Measurements from ENCODE around the gene TTC9B. TPM values are rescaled to one million over a fixed set of nuclear protein-coding genes. Genes with fewer than 3 reads are reported as not detected.

TTC9B gene
- total RNA-seq, 2 donors from 2014 or later: not detected

DNA sequence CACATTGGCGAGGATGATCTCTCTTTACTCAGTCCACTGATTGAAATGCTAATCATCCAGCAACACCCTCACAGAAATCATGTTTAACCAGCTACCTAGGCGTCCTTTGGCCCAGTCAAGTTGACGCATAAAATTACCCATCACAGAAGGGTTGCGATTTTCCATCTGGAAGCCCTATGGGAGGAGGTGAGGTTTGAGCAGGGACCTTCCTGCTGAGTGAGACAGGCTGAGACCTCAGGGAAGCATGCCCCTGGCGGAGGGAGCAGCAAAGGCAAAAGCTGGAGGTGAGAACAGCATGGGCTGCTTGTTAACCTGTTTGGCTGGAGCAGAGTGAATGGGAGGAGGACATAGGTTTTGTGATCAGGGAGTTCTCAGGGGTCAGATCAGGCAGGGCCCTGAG lies 7.3 kb downstream of the TTC9B start:
- no peak for DNase-seq (ENCODE audit: low spot score in 2 of 2)
- Mint-ChIP-seq H3K27ac (no peak overlapping the region), H3K36me3 (no peaks in the 10 kb centered on the region), H3K9me3 (no peaks in the 10 kb centered on the region)
- ATAC-seq: no peak

DNA sequence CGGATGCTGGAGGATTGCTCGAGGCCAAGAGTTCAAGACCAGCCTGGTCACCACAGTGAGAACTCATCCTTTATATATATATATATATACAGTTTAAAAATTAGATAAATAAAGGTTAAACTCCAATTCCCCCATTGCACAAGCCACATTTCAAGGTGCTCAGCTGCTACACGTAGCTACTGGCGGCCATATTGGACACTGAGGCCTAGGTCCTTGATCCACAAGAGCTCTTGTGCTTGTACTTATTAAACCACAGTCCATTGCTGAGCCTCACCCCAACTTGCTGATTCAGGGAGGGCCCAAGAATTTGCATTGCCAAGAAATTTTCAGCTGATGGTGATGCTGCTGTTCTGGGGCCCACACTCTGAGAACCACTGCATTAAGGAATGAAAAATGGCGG lies 9.6 kb downstream of the TTC9B start:
- H3K36me3 Mint-ChIP-seq: no peaks in the 10 kb centered on the region
- no peaks in the 10 kb centered on the region for H3K9me3 Mint-ChIP-seq
- ATAC-seq: no peak
- DNase-seq (ENCODE audit: low spot score in 2 of 2): no peak
- no peak overlapping the region for H3K27ac Mint-ChIP-seq

GRCh38 chr19:40205760-40206159 lies 12.4 kb downstream of the TTC9B start:
- DNase-seq (ENCODE audit: low spot score in 2 of 2) (no peak), ATAC-seq (no peak)
- no peaks in the 10 kb centered on the region for H3K9me3 Mint-ChIP-seq
- H3K36me3 Mint-ChIP-seq: no peaks in the 10 kb centered on the region
- no peak overlapping the region for H3K27ac Mint-ChIP-seq

DNA sequence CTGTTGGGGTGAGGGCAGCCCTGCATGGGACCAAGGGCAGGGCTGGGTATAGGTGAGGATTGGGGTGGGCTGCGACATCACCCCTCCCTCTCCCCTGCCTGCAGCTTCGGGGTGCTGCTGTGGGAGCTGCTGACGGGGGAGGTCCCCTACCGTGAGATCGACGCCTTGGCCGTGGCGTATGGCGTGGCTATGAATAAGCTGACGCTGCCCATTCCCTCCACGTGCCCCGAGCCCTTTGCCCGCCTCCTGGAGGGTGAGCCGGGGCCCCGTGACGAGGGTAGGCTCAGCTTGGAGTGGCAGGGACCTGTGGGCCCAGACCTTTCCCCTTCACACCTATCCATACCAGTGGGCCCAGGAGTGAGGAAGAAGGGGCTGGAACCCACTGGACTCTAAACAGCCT lies 13.8 kb downstream of the TTC9B start:
- Mint-ChIP-seq H3K9me3 (no peaks in the 10 kb centered on the region), H3K27ac (no peak overlapping the region), H3K36me3 (no peaks in the 10 kb centered on the region)
- DNase-seq (ENCODE audit: low spot score in 2 of 2) (no peak), ATAC-seq (no peak)

DNA sequence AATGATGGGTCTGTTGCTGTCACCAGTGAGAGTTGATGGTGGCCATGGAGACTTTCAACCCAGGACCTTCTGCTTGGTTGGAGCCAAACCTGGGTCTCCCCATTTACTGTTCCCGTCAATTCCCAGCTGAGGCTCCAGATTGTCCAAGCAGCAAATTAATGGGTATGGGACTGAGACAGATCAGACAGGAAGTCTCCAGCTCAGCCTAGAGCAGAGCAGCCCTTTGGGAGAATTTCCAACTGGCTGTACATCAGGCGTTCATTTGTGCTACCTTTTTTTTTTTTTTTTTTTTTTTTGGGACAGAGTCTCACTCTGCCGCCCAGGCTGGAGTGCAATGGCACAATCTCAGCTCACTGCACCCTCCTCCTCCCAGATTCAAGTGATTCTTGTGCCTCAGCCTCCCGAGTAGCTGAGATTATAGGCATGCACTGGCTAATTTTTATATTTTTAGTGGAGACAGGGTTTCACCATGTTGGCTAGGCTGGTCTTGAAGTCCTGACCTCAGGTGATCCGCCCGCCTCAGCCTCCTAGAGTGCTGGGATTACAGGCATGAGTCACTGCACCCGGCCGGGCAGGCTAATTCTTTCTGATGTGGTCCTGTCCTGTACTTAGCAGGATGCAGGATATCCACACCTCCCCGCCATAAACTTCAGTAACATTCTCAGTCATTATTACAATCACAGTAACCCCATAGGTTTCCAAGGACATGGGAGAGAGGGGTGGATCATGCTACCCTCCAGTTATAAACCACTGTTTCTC lies 17.7 kb downstream of the TTC9B start:
- Mint-ChIP-seq H3K27ac (no peak overlapping the region), H3K9me3 (no peaks in the 10 kb centered on the region), H3K36me3 (no peaks in the 10 kb centered on the region)
- ATAC-seq (no peak), DNase-seq (ENCODE audit: low spot score in 2 of 2) (no peak)

DNA sequence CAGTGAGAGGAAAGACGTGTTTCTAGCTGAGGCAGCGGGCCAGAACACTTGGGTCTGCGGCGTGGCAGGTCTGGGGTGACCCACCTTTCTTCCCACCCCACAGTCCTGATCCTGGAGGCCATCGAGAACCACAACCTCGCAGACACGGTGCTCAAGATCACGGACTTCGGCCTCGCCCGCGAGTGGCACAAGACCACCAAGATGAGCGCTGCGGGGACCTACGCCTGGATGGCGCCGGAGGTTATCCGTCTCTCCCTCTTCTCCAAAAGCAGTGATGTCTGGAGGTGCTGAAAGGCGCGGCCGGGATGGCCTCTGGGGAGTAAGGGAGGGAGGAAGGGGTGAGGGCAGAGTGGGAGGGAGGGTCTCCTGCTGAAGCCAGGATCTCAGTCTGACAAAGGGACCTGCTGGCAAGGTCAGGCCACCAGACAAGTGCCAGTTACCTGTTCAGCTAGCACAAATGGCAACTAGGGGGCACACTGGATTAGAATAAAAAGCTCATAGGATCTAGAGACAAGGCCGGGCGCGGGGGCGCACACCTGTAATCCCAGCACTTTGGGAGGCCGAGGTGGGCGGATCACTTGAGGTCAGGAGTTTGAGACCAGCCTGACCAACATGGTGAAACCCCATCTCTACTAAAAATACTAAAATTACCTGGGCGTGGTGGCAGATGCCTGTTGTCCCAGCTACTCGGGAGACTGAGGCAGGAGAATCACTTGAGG lies 19.8 kb downstream of the TTC9B start:
- DNase-seq (ENCODE audit: low spot score in 2 of 2) (no peak), ATAC-seq (no peak)
- Mint-ChIP-seq H3K9me3 (no peaks in the 10 kb centered on the region), H3K36me3 (no peaks in the 10 kb centered on the region), H3K27ac (no peak overlapping the region)

GRCh38 chr19:40193587-40193849 lies 24.7 kb downstream of the TTC9B start:
- DNase-seq (ENCODE audit: low spot score in 2 of 2): no peak
- Mint-ChIP-seq H3K9me3 (no peaks in the 10 kb centered on the region), H3K36me3 (no peaks in the 10 kb centered on the region), H3K27ac (no peak overlapping the region)
- ATAC-seq: no peak

- DNase-seq (ENCODE audit: low spot score in 2 of 2): no peak
- no peak overlapping the region for H3K27ac Mint-ChIP-seq
- no peak for ATAC-seq
- no peaks in the 10 kb centered on the region for H3K36me3 Mint-ChIP-seq
- H3K9me3 Mint-ChIP-seq: no peaks in the 10 kb centered on the region
Measured at GRCh38 chr19:40192758-40193586, 25.2 kb downstream of the TTC9B start.

GRCh38 chr19:40191836-40192646 lies 26.1 kb downstream of the TTC9B start:
- Mint-ChIP-seq H3K36me3 (no peaks in the 10 kb centered on the region), H3K27ac (no peak overlapping the region), H3K9me3 (no peaks in the 10 kb centered on the region)
- ATAC-seq (peak; percentile 15), DNase-seq (ENCODE audit: low spot score in 2 of 2) (peak in 1 of 2 donors; percentile 34)

DNA sequence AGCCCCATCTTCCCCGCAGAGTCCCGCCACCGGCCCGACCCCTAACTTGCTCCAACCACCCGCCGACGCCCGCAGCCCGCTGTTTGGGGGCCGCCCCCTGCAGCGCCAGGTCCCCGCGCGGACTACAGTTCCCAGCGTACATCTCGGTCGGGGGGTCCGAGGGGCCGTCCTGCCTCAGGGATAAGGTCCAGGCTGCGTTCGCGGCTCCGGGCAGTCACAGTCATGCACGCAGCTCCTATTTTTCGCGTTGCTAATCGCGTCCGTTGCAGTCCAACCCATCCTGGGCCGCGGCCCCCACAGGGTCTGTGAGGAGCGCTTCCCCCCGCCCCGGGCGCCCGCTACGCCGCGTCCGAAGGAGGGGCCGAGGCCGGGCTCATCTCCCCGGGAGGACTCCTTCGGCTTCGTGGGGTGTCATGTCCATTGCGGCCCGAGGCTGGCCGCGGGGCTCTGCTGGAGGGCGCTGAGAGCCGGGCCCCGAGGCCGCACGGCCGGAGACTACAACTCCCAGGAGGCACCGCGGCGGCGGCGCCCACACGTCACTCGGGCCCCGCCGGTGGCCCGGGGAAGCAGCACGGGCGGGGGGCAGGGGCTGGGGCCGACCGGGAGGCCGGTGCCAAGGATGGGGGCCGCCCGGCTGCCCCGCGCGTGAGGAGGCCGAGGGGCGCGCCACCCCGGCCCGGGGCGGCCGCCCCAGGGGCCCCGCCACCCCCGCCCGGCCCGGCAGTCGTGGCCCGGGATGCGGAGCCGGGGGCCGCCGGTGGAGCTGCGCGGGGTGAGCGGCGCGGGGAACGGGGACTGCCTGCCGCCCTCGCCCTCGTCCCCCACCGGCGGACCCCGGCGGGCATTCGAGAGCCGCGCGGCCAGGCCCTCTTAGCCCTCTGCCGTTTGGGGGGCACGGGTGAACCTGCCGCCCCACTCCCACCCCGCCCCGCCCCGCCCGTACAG lies 27.0 kb downstream of the TTC9B start, which contains the start of gene MAP3K10:
Gene MAP3K10, plus strand, starts transcription at position 536 of the 945 bp plus-strand sequence. CDS start 606 bp downstream, outside the sequence.
- H3K9me3 Mint-ChIP-seq: no peaks in the 10 kb centered on the region
- DNase-seq (ENCODE audit: low spot score in 2 of 2): peak; percentile 77 to 82
- H3K27ac Mint-ChIP-seq: peak within 1 kb of the TSS; percentile 92
- H3K36me3 Mint-ChIP-seq: no peaks in the 10 kb centered on the region
- peak; percentile 80 to 90 for ATAC-seq

DNA sequence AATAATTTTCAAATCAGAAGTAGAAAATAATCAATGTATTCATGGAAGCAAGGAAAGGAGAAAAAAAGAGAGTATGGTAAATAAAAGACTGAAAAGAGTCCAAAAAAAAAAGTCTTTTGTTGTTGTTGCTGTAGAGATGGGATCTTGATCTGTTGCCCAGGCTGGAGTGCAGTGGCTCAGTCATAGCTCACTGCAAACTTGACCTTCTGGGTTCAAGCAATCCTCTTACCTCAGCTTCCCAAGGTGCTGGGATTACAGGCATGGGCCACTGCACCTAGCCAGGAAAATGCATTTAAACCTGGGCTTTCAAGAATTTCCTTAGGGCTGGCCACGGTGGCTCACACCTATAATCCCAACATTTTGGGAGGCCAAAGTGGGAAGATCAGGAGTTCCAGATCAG lies 33.9 kb downstream of the TTC9B start:
- H3K36me3 Mint-ChIP-seq: no peaks in the 10 kb centered on the region
- no peak for DNase-seq (ENCODE audit: low spot score in 2 of 2)
- H3K9me3 Mint-ChIP-seq: no peaks in the 10 kb centered on the region
- ATAC-seq: no peak
- no peak overlapping the region for H3K27ac Mint-ChIP-seq

DNA sequence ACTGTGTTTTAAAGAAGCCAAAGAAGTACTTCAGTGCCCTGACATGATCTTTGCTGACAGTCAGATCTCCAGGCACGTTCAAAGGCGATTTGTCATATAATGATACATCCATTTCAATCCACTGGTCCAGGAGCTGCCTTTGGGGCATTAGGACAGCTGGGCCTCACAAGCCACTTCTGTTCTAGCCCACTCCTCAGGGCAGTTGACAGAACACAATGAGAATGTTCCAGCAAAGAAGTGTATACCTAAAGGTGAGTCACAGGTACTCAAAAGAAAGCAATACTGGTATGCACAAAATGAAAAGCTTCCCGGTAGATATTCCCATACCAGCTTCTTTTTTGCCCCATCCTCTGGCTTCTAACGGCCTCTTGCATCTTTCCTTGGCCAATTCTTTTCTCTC lies 39.4 kb downstream of the TTC9B start:
- H3K27ac Mint-ChIP-seq: no peak overlapping the region
- ATAC-seq (no peak), DNase-seq (ENCODE audit: low spot score in 2 of 2) (no peak)
- no peaks in the 10 kb centered on the region for H3K36me3 Mint-ChIP-seq
- no peaks in the 10 kb centered on the region for H3K9me3 Mint-ChIP-seq

- ATAC-seq: no peak
- no peak overlapping the region for H3K27ac Mint-ChIP-seq
- DNase-seq (ENCODE audit: low spot score in 2 of 2): no peak
- H3K9me3 Mint-ChIP-seq: no peaks in the 10 kb centered on the region
- H3K36me3 Mint-ChIP-seq: no peaks in the 10 kb centered on the region
Measured at GRCh38 chr19:40177286-40178070, 40.7 kb downstream of the TTC9B start.

- ATAC-seq (no peak), DNase-seq (ENCODE audit: low spot score in 2 of 2) (no peak)
- Mint-ChIP-seq H3K36me3 (no peaks in the 10 kb centered on the region), H3K27ac (peak overlapping the region in 1 of 2 donors; percentile 65), H3K9me3 (no peaks in the 10 kb centered on the region)
Measured at GRCh38 chr19:40175820-40176219, 42.4 kb downstream of the TTC9B start.

DNA sequence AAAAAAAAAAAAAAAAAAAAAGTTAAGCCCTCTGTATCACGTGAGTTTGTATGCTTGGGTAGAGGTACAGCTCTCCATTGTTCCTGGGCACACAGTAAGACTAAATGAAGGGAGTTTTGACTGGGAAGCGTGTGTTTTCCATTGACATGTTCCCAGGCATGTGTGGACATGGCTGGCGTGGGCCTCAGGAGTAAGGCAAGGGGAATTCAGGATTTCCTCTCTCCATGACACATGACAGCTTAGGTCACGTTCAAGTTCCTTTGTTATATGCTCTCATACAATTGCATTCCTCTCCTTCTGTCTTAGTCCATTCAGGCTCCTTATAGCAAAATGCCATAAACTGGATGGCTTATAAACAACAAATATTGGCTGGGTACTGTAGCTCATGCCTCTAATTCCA lies 44.1 kb downstream of the TTC9B start:
- ATAC-seq (no peak), DNase-seq (ENCODE audit: low spot score in 2 of 2) (no peak)
- H3K27ac Mint-ChIP-seq: no peak overlapping the region
- H3K9me3 Mint-ChIP-seq: no peaks in the 10 kb centered on the region
- no peaks in the 10 kb centered on the region for H3K36me3 Mint-ChIP-seq
